SIG-M5 (cell line): ENCODE data around the gene DNAH11.
"Not testable (repeated sequence)": the region's sequence is repeated elsewhere in the genome, so short reads cannot be mapped to it uniquely, and the experiment has no call there.

Source experiments
- DNase-seq: peaks from one replicate; lab custom pipeline; 2025; lab: John Stamatoyannopoulos, UW

Gene DNAH11

GRCh38 chr7:21708096-21708495 is 165.3 kb downstream of the DNAH11 start:
- DNase-seq, result no peak

- no peak for DNase-seq
Observed at GRCh38 chr7:21717323-21717722, 174.5 kb downstream of the DNAH11 start.

GRCh38 chr7:21718391-21718790 is 175.6 kb downstream of the DNAH11 start:
- DNase-seq, result no peak

GRCh38 chr7:21719846-21720245 is 177.0 kb downstream of the DNAH11 start:
- DNase-seq, result no peak

- no peak for DNase-seq
Observed at GRCh38 chr7:21722371-21722770, 179.5 kb downstream of the DNAH11 start.

GRCh38 chr7:21724562-21724961 is 181.7 kb downstream of the DNAH11 start:
- no peak for DNase-seq

GRCh38 chr7:21730399-21730798 is 187.6 kb downstream of the DNAH11 start:
- no peak for DNase-seq

GRCh38 chr7:21731977-21732376 is 189.1 kb downstream of the DNAH11 start:
- DNase-seq, result no peak

GRCh38 chr7:21732956-21733355 is 190.1 kb downstream of the DNAH11 start:
- not testable (repeated sequence) for DNase-seq

- DNase-seq, result no peak
Observed at GRCh38 chr7:21733837-21734236, 191.0 kb downstream of the DNAH11 start.

- no peak for DNase-seq
Observed at GRCh38 chr7:21743493-21743892, 200.7 kb downstream of the DNAH11 start.

- no peak for DNase-seq
Observed at GRCh38 chr7:21746949-21747348, 204.1 kb downstream of the DNAH11 start.

GRCh38 chr7:21747806-21748205 is 205.0 kb downstream of the DNAH11 start:
- no peak for DNase-seq

GRCh38 chr7:21749378-21749777 is 206.5 kb downstream of the DNAH11 start:
- no peak for DNase-seq

GRCh38 chr7:21753071-21753470 is 210.2 kb downstream of the DNAH11 start:
- no peak for DNase-seq

GRCh38 chr7:21754963-21755362 is 212.1 kb downstream of the DNAH11 start:
- no peak for DNase-seq

- no peak for DNase-seq
Observed at GRCh38 chr7:21757537-21758282, 214.9 kb downstream of the DNAH11 start.

GRCh38 chr7:21758286-21758685 is 215.4 kb downstream of the DNAH11 start:
- no peak for DNase-seq

- DNase-seq, result no peak
Observed at GRCh38 chr7:21762469-21762868, 219.6 kb downstream of the DNAH11 start.

GRCh38 chr7:21763818-21764217 is 221.0 kb downstream of the DNAH11 start:
- DNase-seq, result no peak

- DNase-seq, result no peak
Observed at GRCh38 chr7:21766218-21766617, 223.4 kb downstream of the DNAH11 start.

- DNase-seq, result no peak
Observed at GRCh38 chr7:21767300-21767900, 224.6 kb downstream of the DNAH11 start.

- no peak for DNase-seq
Observed at GRCh38 chr7:21768279-21768678, 225.4 kb downstream of the DNAH11 start.

GRCh38 chr7:21771266-21771665 is 228.4 kb downstream of the DNAH11 start:
- DNase-seq, result no peak
